Panc1 (cell line): ENCODE measurements around the gene B4GALNT4. TPM values are rescaled to one million over a fixed set of nuclear protein-coding genes. Genes with fewer than 3 reads are reported as not detected.

Experiments used
- ATAC-seq: fragments of 200-7000 bp; cut with Tn5 transposase; 2 replicates; pipeline ENCODE4 v1.9.1; 2020; ENCODE audit warnings: mild to moderate bottlenecking, moderate library complexity
- BruUV-seq: library from RNA; stranded (reverse); fragments of 400-500 nt; replicated peaks from 2 replicates; lab custom pipeline; 2021; lab: Mats Ljungman, UMichigan
- CTCF ChIA-PET: fragments of 300-600 bp; sonication (Branson Sonifier 250); formaldehyde crosslinking; loops from one replicate; lab custom pipeline; 2022; ENCODE audit warnings: antibody characterized with exemption; lab: Charles Lee
- POLR2A ChIA-PET: fragments of 300-600 bp; sonication (Branson Sonifier 250); formaldehyde crosslinking; loops from one replicate; lab custom pipeline; 2022; ENCODE audit warnings: antibody characterized with exemption; lab: Charles Lee
- DNase-seq: peaks from one replicate; pipeline ENCODE4 v3.0.0-alpha.2; 2010; ENCODE audit warnings: low read depth, low spot score
- H3K27ac ChIP-seq: 2 replicates; pipeline ENCODE4 v1.5.1; 2011; ENCODE audit warnings: mild to moderate bottlenecking, low read length, inconsistent platforms
- H3K27me3 ChIP-seq: fragments of 200-500 bp; sonication (Bioruptor generic); 2 replicates; pipeline ENCODE4 v1.6.0; 2014; ENCODE audit warnings: low read length, inconsistent platforms; ENCODE audit not compliant: control insufficient read depth, insufficient read depth
- H3K36me3 ChIP-seq: fragments of 200-500 bp; sonication (Bioruptor generic); 2 replicates; pipeline ENCODE4 v1.5.1; 2014; ENCODE audit warnings: inconsistent platforms, mild to moderate bottlenecking, low read length, moderate library complexity; ENCODE audit not compliant: control insufficient read depth, insufficient read depth
- H3K4me1 ChIP-seq: 2 replicates; pipeline ENCODE4 v1.5.1; 2011; ENCODE audit warnings: inconsistent platforms, mild to moderate bottlenecking, low read length, moderate library complexity; ENCODE audit not compliant: control insufficient read depth, insufficient read depth
- H3K4me3 ChIP-seq, 2 experiments: 2 replicates each; pipeline ENCODE4 v1.5.1; 2011 to 2012; ENCODE audit warnings: low read depth in 2 of 2, low read length in 2 of 2, mild to moderate bottlenecking in 2 of 2, inconsistent platforms in 1 of 2, moderate library complexity in 1 of 2
- H3K9me3 ChIP-seq: fragments of 200-500 bp; sonication (Bioruptor generic); 2 replicates; pipeline ENCODE4 v1.5.1; 2014; ENCODE audit warnings: low read depth, mild to moderate bottlenecking, inconsistent platforms, low read length, moderate library complexity; ENCODE audit not compliant: control insufficient read depth, insufficient read depth
- CTCF ChIP-seq: fragments of 450-650 bp; IDR thresholded peaks from 2 replicates; pipeline ENCODE4 v1.5.1; 2017; ENCODE audit warnings: mild to moderate bottlenecking
- POLR2AphosphoS5 ChIP-seq: IDR thresholded peaks from 2 replicates; pipeline ENCODE4 v1.6.1; 2012; ENCODE audit warnings: mild to moderate bottlenecking, low read depth, low read length, moderate library complexity
- REST ChIP-seq, 2 experiments: IDR thresholded peaks; 2 replicates each; pipeline ENCODE4 v1.6.1; 2011 to 2012; ENCODE audit warnings: low read depth in 2 of 2, control low read depth in 1 of 2, low read length in 1 of 2, mild to moderate bottlenecking in 1 of 2, moderate library complexity in 1 of 2; ENCODE audit not compliant: insufficient read depth in 1 of 2
- SIN3A ChIP-seq: IDR thresholded peaks from 2 replicates; pipeline ENCODE4 v1.6.1; 2012; ENCODE audit warnings: low read depth, mild to moderate bottlenecking, low read length, moderate library complexity, borderline replicate concordance; ENCODE audit not compliant: insufficient read depth
- TCF7L2 ChIP-seq: IDR thresholded peaks from 2 replicates; pipeline ENCODE4 v1.6.1; 2011; ENCODE audit warnings: mild to moderate bottlenecking, low read depth, low read length, inconsistent platforms
- in situ Hi-C: cut with HindIII; loops from 2 replicates; pipeline ENCODE4 v1.10.0; 2016; ENCODE audit warnings: low sequenced_read_pairs, low pct_unique_long_range_greater_than_20kb
- intact Hi-C: fragments of 100-400 bp; cut with micrococcal nuclease; formaldehyde crosslinking; loops from one replicate; pipeline ENCODE4 v1.10.0; 2022; ENCODE audit not compliant: unreplicated experiment
- total RNA-seq: library from RNA; stranded (reverse); gene quantifications from one replicate; pipeline ENCODE4 v1.2.1, GENCODE V29; 2021; ENCODE audit not compliant: unreplicated experiment

The B4GALNT4 gene
- total RNA-seq, 1 experiment from 2014 or later: 122 TPM

- in situ Hi-C loops: no loop called here
- ChIA-PET POLR2A (no interaction called here), CTCF (interaction anchor here (0.7 to 1.8 kb wide), 3 partner anchors 16 to 54 kb away, joined by 3 to 8 read pairs (median 3); no protein-coding TSS in a partner anchor)
- Histone ChIP-seq H3K36me3 (no peaks in the 10 kb centered on the region), H3K4me1 (peaks cover 56% of the 10 kb centered on the region), H3K9me3 (no peaks in the 10 kb centered on the region), H3K27me3 (no peaks in the 10 kb centered on the region), H3K4me3 (no peak overlapping the region), H3K27ac (peak overlapping the region; percentile 58)
- intact Hi-C loops: no loop called here
- peak; percentile 35 for ATAC-seq
- BruUV-seq: no TSS peak
- no peak for DNase-seq
- TF ChIP-seq TCF7L2 (no peak), CTCF (no peak), REST (IDR thresholded peaks at IDR 0.05; ENCODE audit: insufficient read depth in 1 of 2, low read depth in 2 of 2, low read length in 1 of 2) (no peak), SIN3A (no peak), POLR2AphosphoS5 (no peak)
Measured at GRCh38 chr11:412641-413119, 43.4 kb downstream of the B4GALNT4 start.

- peak; percentile 69 for ATAC-seq
Measured at GRCh38 chr11:413120-414081, 44.1 kb downstream of the B4GALNT4 start.

More at GRCh38 chr11:413120-414081, 44.1 kb downstream of the B4GALNT4 start:
- BruUV-seq: no TSS peak
- intact Hi-C loops (no loop called here), in situ Hi-C loops (no loop called here)
- Histone ChIP-seq H3K27me3 (no peaks in the 10 kb centered on the region), H3K4me3 (peak overlapping the region in 1 of 2 experiments; percentile 29; a peak in 1 of 4 replicates), H3K9me3 (no peaks in the 10 kb centered on the region), H3K36me3 (no peaks in the 10 kb centered on the region), H3K4me1 (peaks cover 57% of the 10 kb centered on the region), H3K27ac (peak overlapping the region; percentile 58)
- CTCF ChIA-PET: interaction anchor here (0.7 to 1.8 kb wide), 3 partner anchors 17 to 54 kb away, joined by 3 to 8 read pairs (median 3); no protein-coding TSS in a partner anchor
- POLR2A ChIA-PET: no interaction called here
- no peak for DNase-seq
- TF ChIP-seq SIN3A: no peak
- no peak for TF ChIP-seq CTCF
- TF ChIP-seq TCF7L2: no peak
- no peak for TF ChIP-seq REST (IDR thresholded peaks at IDR 0.05; ENCODE audit: insufficient read depth in 1 of 2, low read depth in 2 of 2, low read length in 1 of 2)
- TF ChIP-seq POLR2AphosphoS5: no peak
